GM23338 (cell line): ENCODE data around the gene HRH3. TPM values are rescaled to one million over a fixed set of nuclear protein-coding genes. Genes with fewer than 3 reads are reported as not detected.

ENCODE experiments used
- ATAC-seq: fragments of 200-7000 bp; cut with Tn5 transposase; 3 replicates; pipeline ENCODE4 v1.9.1; 2020
- DNase-seq: peaks from one replicate; pipeline ENCODE4 v3.0.0-alpha.2; 2015; ENCODE audit warnings: low spot score
- H2AFZ ChIP-seq: fragments of 200-600 bp; sonication (generic); 2 replicates; pipeline ENCODE4 v1.8.0; 2016; ENCODE audit warnings: antibody characterized with exemption, mild to moderate bottlenecking, moderate library complexity
- H3F3A ChIP-seq: fragments of 200-600 bp; sonication (generic); replicated peaks from 2 replicates; pipeline ENCODE4 v1.8.0; 2017; ENCODE audit warnings: antibody characterized with exemption, mixed run types, low read depth
- H3K27ac ChIP-seq: fragments of 200-600 bp; sonication (generic); 2 replicates; pipeline ENCODE4 v1.6.1; 2016; ENCODE audit warnings: low read depth
- H3K27me3 ChIP-seq: fragments of 200-600 bp; sonication (generic); 2 replicates; pipeline ENCODE4 v1.8.0; 2016; ENCODE audit warnings: mild to moderate bottlenecking, mixed run types, moderate library complexity; ENCODE audit not compliant: insufficient read depth
- H3K36me3 ChIP-seq: fragments of 200-600 bp; sonication (generic); 2 replicates; pipeline ENCODE4 v1.8.0; 2016; ENCODE audit warnings: mild to moderate bottlenecking; ENCODE audit not compliant: insufficient read depth
- H3K4me1 ChIP-seq: fragments of 200-600 bp; sonication (generic); 2 replicates; pipeline ENCODE4 v1.8.0; 2016; ENCODE audit warnings: mild to moderate bottlenecking, moderate library complexity; ENCODE audit not compliant: insufficient read depth
- H3K4me2 ChIP-seq: fragments of 200-600 bp; sonication (generic); 2 replicates; pipeline ENCODE4 v1.7.1; 2017; ENCODE audit warnings: mixed run types
- H3K4me3 ChIP-seq: fragments of 200-600 bp; sonication (generic); 2 replicates; pipeline ENCODE4 v1.6.1; 2016; ENCODE audit warnings: mixed run types
- H3K79me2 ChIP-seq: fragments of 200-600 bp; sonication (generic); replicated peaks from 2 replicates; pipeline ENCODE4 v1.8.0; 2017; ENCODE audit warnings: mild to moderate bottlenecking; ENCODE audit not compliant: insufficient read depth
- H3K9me2 ChIP-seq: fragments of 200-600 bp; sonication (generic); 2 replicates; pipeline ENCODE4 v1.8.0; 2017; ENCODE audit not compliant: insufficient read depth
- H4K20me1 ChIP-seq: fragments of 200-600 bp; sonication (generic); replicated peaks from 2 replicates; pipeline ENCODE4 v1.8.0; 2017; ENCODE audit warnings: mild to moderate bottlenecking; ENCODE audit not compliant: insufficient read depth
- H3K27ac Mint-ChIP-seq: 2 replicates; pipeline ENCODE4 v1.8.0; 2020; ENCODE audit warnings: inconsistent platforms, mild to moderate bottlenecking, moderate library complexity, mixed read lengths
- H3K27me3 Mint-ChIP-seq: 3 replicates; pipeline ENCODE4 v1.8.0; 2022; ENCODE audit warnings: low read depth, mild to moderate bottlenecking, moderate library complexity, mixed read lengths, inconsistent platforms; ENCODE audit not compliant: insufficient read depth, poor library complexity
- H3K36me3 Mint-ChIP-seq: 3 replicates; pipeline ENCODE4 v1.8.0; 2021; ENCODE audit warnings: low read depth, mild to moderate bottlenecking, inconsistent platforms, moderate library complexity, mixed read lengths
- H3K4me1 Mint-ChIP-seq: 3 replicates; pipeline ENCODE4 v1.8.0; 2020; ENCODE audit warnings: mild to moderate bottlenecking, inconsistent platforms, mixed read lengths
- H3K4me3 Mint-ChIP-seq: 3 replicates; pipeline ENCODE4 v1.8.0; 2021; ENCODE audit warnings: moderate library complexity, mild to moderate bottlenecking, inconsistent platforms, mixed read lengths
- H3K9me3 Mint-ChIP-seq: 3 replicates; pipeline ENCODE4 v1.8.0; 2020; ENCODE audit warnings: moderate library complexity, mild to moderate bottlenecking, inconsistent platforms, mixed read lengths
- EZH2 ChIP-seq: fragments of 200-600 bp; sonication (generic); IDR thresholded peaks from one replicate; pipeline ENCODE4 v1.8.0; 2017; ENCODE audit warnings: antibody characterized with exemption, mild to moderate bottlenecking, low read depth; ENCODE audit not compliant: unreplicated experiment
- NANOG ChIP-seq: IDR thresholded peaks from 2 replicates; pipeline ENCODE4 v1.6.1; 2016; ENCODE audit warnings: antibody characterized with exemption, borderline replicate concordance
- ZNF114 ChIP-seq: fragments of 250-450 bp; sonication (Bioruptor Pico); IDR thresholded peaks from 2 replicates; pipeline ENCODE4 v1.5.0; 2020; ENCODE audit warnings: mild to moderate bottlenecking, moderate library complexity
- ZNF331 ChIP-seq: fragments of 250-450 bp; sonication (Bioruptor Pico); IDR thresholded peaks from 2 replicates; pipeline ENCODE4 v1.5.0; 2020; ENCODE audit warnings: low read depth, mild to moderate bottlenecking, moderate library complexity
- polyA plus RNA-seq: library from polyadenylated mRNA; unstranded; fragments of >200 nt; fragmentation: Nextera tagmentation; extraction: Ambion mirVana; gene quantifications from 2 replicates; pipeline ENCODE4 v1.2.1, GENCODE V29; 2016
- total RNA-seq: library from RNA; depleted of rRNA; stranded (reverse); fragments of >200 nt; shearing (Covaris generic); gene quantifications from 2 replicates; pipeline ENCODE4 v1.2.3, GENCODE V29; 2014
- TF ChIP-seq, protein P1 (sequence below), 2 experiments: fragments of 200-600 bp in 1 of 2; sonication (generic) in 1 of 2; conservative IDR thresholded peaks; 2 replicates each; pipeline versions ENCODE4 v1.5.1 to v1.6.1; 2016 to 2017; ENCODE audit warnings: antibody characterized with exemption in 2 of 2, low read depth in 2 of 2, mild to moderate bottlenecking in 2 of 2, moderate library complexity in 1 of 2
- TF ChIP-seq, protein P2 (sequence below): fragments of 250-450 bp; sonication (Bioruptor Pico); IDR thresholded peaks from 2 replicates; pipeline ENCODE4 v1.5.0; 2020; ENCODE audit warnings: mild to moderate bottlenecking, moderate library complexity

Gene HRH3
- total and polyA plus RNA-seq, 2 experiments from 2014 or later: 1.5 to 5.2 TPM

DNA sequence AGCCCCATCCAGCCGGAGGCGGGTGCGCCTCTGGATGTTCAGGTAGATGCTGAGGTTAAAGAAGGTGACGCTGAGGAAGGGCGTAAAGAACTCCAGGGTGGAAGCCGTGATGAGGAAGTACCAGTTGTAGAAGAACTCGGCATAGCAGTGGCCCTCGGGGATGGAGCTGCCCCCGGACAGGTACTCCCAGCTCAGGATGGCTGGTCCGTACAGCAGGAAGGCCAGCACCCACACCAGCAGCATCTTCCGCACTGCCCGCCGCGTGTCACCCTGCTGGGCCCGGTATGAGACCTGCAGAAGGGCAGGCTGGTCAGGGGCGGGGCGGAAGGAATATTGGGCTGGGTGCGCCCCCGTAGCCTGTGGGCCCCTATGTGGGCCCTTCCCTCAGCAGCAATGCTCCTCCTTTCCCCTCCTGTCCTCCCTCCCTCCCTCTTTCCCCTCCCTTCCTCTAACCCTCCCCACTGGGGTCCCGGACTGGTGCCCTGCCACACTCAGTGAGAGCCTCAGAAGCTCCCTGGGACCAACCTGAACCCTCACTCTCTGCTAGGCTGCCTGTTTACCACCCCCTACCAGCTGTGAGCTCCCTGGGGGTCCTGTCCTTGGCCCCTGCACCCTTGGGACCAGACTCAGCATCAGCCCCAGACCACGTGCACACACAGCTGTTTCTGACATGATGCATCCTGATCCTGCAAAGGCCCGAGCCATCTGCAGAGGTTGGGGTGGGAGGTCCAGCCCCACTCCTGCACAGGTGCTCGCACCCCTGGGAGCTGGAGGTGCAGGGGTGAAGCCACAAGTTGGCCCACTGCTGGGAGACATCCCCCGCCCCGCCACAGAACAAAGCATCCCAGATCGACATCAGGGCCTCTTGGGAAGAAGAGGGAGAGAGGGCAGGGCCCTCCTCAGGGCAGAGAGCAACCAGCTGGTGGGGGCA, 3.2 kb downstream of the HRH3 start (continued):
- TF ChIP-seq EZH2 (no peak), ZNF114 (CRISPR knock-in tag) (no peak), NANOG (no peak)
- TF ChIP-seq, protein P1, sequence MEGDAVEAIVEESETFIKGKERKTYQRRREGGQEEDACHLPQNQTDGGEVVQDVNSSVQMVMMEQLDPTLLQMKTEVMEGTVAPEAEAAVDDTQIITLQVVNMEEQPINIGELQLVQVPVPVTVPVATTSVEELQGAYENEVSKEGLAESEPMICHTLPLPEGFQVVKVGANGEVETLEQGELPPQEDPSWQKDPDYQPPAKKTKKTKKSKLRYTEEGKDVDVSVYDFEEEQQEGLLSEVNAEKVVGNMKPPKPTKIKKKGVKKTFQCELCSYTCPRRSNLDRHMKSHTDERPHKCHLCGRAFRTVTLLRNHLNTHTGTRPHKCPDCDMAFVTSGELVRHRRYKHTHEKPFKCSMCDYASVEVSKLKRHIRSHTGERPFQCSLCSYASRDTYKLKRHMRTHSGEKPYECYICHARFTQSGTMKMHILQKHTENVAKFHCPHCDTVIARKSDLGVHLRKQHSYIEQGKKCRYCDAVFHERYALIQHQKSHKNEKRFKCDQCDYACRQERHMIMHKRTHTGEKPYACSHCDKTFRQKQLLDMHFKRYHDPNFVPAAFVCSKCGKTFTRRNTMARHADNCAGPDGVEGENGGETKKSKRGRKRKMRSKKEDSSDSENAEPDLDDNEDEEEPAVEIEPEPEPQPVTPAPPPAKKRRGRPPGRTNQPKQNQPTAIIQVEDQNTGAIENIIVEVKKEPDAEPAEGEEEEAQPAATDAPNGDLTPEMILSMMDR (conservative IDR thresholded peaks at IDR 0.05; ENCODE audit: low read depth in 2 of 2): no peak

DNA sequence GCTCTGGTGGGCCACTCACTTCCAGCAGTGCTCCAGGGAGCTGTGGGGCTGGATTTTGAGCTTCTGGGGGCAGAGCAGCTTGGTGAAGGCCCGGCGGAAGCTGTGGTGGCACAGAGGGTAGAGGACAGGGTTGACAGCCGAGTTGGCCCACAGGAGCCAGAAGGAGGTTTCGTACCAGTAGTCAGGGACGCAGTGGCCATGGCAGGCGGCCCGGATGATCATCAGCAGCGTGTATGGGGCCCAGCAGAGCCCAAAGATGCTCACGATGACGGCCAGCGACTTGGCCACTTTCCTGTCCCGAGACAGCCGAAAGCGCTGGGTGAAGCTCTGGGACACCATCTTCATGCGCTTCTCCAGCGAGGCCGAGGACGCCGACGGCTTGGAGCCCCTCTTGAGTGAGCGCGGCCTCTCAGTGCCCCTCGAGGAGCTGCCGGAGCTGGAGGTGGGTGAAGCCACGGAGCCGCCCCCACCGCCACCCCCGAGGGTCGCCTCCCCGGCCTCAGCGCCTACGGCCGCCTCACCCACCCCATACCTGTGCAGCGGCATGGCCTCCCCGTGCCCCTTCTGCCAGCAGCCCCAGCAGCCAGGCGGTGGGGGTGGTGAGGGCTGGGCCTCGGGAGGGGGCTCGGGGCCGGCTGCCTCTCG, 4.0 kb downstream of the HRH3 start:
- Histone ChIP-seq H3K4me3 (no peak overlapping the region), H3K27ac (no peak overlapping the region), H3K79me2 (no peaks in the 10 kb centered on the region), H3K9me2 (no peaks in the 10 kb centered on the region), H3K4me1 (peaks cover 7% of the 10 kb centered on the region), H3K4me2 (no peak overlapping the region), H3K27me3 (peaks cover 29% of the 10 kb centered on the region), H3F3A (no peaks in the 10 kb centered on the region), H3K36me3 (no peaks in the 10 kb centered on the region), H2AFZ (no peak overlapping the region), H4K20me1 (no peaks in the 10 kb centered on the region; the same call in 1 of the 2 replicates)
- Mint-ChIP-seq H3K4me1 (peaks cover 11% of the 10 kb centered on the region), H3K36me3 (no peaks in the 10 kb centered on the region), H3K4me3 (no peak overlapping the region), H3K9me3 (no peaks in the 10 kb centered on the region), H3K27ac (no peak overlapping the region), H3K27me3 (peaks cover 31% of the 10 kb centered on the region)
- TF ChIP-seq NANOG (no peak), ZNF331 (CRISPR knock-in tag) (no peak)
- TF ChIP-seq, protein P2, sequence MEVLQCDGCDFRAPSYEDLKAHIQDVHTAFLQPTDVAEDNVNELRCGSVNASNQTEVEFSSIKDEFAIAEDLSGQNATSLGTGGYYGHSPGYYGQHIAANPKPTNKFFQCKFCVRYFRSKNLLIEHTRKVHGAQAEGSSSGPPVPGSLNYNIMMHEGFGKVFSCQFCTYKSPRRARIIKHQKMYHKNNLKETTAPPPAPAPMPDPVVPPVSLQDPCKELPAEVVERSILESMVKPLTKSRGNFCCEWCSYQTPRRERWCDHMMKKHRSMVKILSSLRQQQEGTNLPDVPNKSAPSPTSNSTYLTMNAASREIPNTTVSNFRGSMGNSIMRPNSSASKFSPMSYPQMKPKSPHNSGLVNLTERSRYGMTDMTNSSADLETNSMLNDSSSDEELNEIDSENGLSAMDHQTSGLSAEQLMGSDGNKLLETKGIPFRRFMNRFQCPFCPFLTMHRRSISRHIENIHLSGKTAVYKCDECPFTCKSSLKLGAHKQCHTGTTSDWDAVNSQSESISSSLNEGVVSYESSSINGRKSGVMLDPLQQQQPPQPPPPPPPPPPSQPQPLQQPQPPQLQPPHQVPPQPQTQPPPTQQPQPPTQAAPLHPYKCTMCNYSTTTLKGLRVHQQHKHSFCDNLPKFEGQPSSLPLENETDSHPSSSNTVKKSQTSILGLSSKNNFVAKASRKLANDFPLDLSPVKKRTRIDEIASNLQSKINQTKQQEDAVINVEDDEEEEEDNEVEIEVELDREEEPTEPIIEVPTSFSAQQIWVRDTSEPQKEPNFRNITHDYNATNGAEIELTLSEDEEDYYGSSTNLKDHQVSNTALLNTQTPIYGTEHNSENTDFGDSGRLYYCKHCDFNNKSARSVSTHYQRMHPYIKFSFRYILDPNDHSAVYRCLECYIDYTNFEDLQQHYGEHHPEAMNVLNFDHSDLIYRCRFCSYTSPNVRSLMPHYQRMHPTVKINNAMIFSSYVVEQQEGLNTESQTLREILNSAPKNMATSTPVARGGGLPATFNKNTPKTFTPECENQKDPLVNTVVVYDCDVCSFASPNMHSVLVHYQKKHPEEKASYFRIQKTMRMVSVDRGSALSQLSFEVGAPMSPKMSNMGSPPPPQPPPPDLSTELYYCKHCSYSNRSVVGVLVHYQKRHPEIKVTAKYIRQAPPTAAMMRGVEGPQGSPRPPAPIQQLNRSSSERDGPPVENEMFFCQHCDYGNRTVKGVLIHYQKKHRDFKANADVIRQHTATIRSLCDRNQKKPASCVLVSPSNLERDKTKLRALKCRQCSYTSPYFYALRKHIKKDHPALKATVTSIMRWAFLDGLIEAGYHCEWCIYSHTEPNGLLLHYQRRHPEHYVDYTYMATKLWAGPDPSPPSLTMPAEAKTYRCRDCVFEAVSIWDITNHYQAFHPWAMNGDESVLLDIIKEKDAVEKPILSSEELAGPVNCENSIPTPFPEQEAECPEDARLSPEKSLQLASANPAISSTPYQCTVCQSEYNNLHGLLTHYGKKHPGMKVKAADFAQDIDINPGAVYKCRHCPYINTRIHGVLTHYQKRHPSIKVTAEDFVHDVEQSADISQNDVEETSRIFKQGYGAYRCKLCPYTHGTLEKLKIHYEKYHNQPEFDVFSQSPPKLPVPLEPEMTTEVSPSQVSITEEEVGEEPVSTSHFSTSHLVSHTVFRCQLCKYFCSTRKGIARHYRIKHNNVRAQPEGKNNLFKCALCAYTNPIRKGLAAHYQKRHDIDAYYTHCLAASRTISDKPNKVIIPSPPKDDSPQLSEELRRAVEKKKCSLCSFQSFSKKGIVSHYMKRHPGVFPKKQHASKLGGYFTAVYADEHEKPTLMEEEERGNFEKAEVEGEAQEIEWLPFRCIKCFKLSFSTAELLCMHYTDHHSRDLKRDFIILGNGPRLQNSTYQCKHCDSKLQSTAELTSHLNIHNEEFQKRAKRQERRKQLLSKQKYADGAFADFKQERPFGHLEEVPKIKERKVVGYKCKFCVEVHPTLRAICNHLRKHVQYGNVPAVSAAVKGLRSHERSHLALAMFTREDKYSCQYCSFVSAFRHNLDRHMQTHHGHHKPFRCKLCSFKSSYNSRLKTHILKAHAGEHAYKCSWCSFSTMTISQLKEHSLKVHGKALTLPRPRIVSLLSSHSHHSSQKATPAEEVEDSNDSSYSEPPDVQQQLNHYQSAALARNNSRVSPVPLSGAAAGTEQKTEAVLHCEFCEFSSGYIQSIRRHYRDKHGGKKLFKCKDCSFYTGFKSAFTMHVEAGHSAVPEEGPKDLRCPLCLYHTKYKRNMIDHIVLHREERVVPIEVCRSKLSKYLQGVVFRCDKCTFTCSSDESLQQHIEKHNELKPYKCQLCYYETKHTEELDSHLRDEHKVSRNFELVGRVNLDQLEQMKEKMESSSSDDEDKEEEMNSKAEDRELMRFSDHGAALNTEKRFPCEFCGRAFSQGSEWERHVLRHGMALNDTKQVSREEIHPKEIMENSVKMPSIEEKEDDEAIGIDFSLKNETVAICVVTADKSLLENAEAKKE: no peak
- ATAC-seq: no peak
- DNase-seq: no peak
